ENCODE results near the gene ACAD11. TPM values are rescaled to one million over a fixed set of nuclear protein-coding genes. Genes with fewer than 3 reads are reported as not detected.
"Not testable (repeated sequence)": the region's sequence is repeated elsewhere in the genome, so short reads cannot be mapped to it uniquely, and the experiment has no call there.

ACAD11 gene
- total RNA-seq, 2 experiments from 2014 or later: 18.5 to 19.4 TPM

GRCh38 chr3:132641427-132641826 lies 18.2 kb downstream of the ACAD11 start:
- DNase-seq; H3K27ac Mint-ChIP-seq; H3K4me1 Mint-ChIP-seq; POLR2A ChIA-PET; H3K27me3 Mint-ChIP-seq; H3K9me3 Mint-ChIP-seq; H3K4me3 Mint-ChIP-seq; ATAC-seq (ENCODE audit: low read depth); H3K36me3 Mint-ChIP-seq: not testable (repeated sequence)

- ATAC-seq (ENCODE audit: low read depth): no peak
- peaks cover 15% of the 10 kb centered on the region for H3K36me3 Mint-ChIP-seq
- H3K27me3 Mint-ChIP-seq: no peaks in the 10 kb centered on the region
- peaks cover 7% of the 10 kb centered on the region for H3K4me1 Mint-ChIP-seq
- DNase-seq: no peak
- no peak overlapping the region for H3K4me3 Mint-ChIP-seq
- no peaks in the 10 kb centered on the region for H3K9me3 Mint-ChIP-seq
- H3K27ac Mint-ChIP-seq: no peak overlapping the region
- POLR2A ChIA-PET: no interaction called here
These were observed 20.9 kb downstream of the ACAD11 start for GRCh38 chr3:132638706-132639105.

- Mint-ChIP-seq H3K4me3 (no peak overlapping the region), H3K9me3 (no peaks in the 10 kb centered on the region), H3K27me3 (no peaks in the 10 kb centered on the region), H3K27ac (no peak overlapping the region), H3K4me1 (no peaks in the 10 kb centered on the region), H3K36me3 (peaks cover 15% of the 10 kb centered on the region)
- POLR2A ChIA-PET: no interaction called here
- ATAC-seq (ENCODE audit: low read depth) (no peak), DNase-seq (no peak)
These were observed 22.0 kb downstream of the ACAD11 start for GRCh38 chr3:132637590-132637989.

GRCh38 chr3:132635052-132635451 lies 24.6 kb downstream of the ACAD11 start:
- H3K27ac Mint-ChIP-seq: no peak overlapping the region
- H3K27me3 Mint-ChIP-seq: no peaks in the 10 kb centered on the region
- ATAC-seq (ENCODE audit: low read depth) (no peak), DNase-seq (no peak)
- no peak overlapping the region for H3K4me3 Mint-ChIP-seq
- POLR2A ChIA-PET: no interaction called here
- no peaks in the 10 kb centered on the region for H3K4me1 Mint-ChIP-seq
- H3K9me3 Mint-ChIP-seq: no peaks in the 10 kb centered on the region
- H3K36me3 Mint-ChIP-seq: peaks cover 15% of the 10 kb centered on the region

GRCh38 chr3:132630612-132631011 lies 29.0 kb downstream of the ACAD11 start:
- DNase-seq (no peak), ATAC-seq (ENCODE audit: low read depth) (no peak)
- H3K9me3 Mint-ChIP-seq: no peaks in the 10 kb centered on the region
- POLR2A ChIA-PET: no interaction called here
- H3K36me3 Mint-ChIP-seq: peaks cover 10% of the 10 kb centered on the region
- H3K27me3 Mint-ChIP-seq: no peaks in the 10 kb centered on the region
- no peaks in the 10 kb centered on the region for H3K4me1 Mint-ChIP-seq
- H3K4me3 Mint-ChIP-seq: no peak overlapping the region
- no peak overlapping the region for H3K27ac Mint-ChIP-seq

GRCh38 chr3:132629928-132630327 lies 29.7 kb downstream of the ACAD11 start:
- Mint-ChIP-seq H3K27me3 (no peaks in the 10 kb centered on the region), H3K4me1 (no peaks in the 10 kb centered on the region), H3K27ac (no peak overlapping the region), H3K36me3 (peaks cover 6% of the 10 kb centered on the region), H3K4me3 (no peak overlapping the region), H3K9me3 (no peaks in the 10 kb centered on the region)
- POLR2A ChIA-PET: no interaction called here
- no peak for DNase-seq
- ATAC-seq (ENCODE audit: low read depth): no peak

GRCh38 chr3:132628157-132628556 lies 31.5 kb downstream of the ACAD11 start:
- no peak overlapping the region for H3K27ac Mint-ChIP-seq
- H3K4me3 Mint-ChIP-seq: no peak overlapping the region
- H3K4me1 Mint-ChIP-seq: peaks cover 2% of the 10 kb centered on the region
- POLR2A ChIA-PET: no interaction called here
- peaks cover 8% of the 10 kb centered on the region for H3K36me3 Mint-ChIP-seq
- H3K27me3 Mint-ChIP-seq: no peaks in the 10 kb centered on the region
- no peaks in the 10 kb centered on the region for H3K9me3 Mint-ChIP-seq
- DNase-seq (no peak), ATAC-seq (ENCODE audit: low read depth) (no peak)

- Mint-ChIP-seq H3K27me3 (no peaks in the 10 kb centered on the region), H3K27ac (no peak overlapping the region), H3K4me1 (peaks cover 2% of the 10 kb centered on the region), H3K9me3 (no peaks in the 10 kb centered on the region), H3K4me3 (no peak overlapping the region), H3K36me3 (peaks cover 8% of the 10 kb centered on the region)
- DNase-seq (no peak), ATAC-seq (ENCODE audit: low read depth) (no peak)
- POLR2A ChIA-PET: no interaction called here
These were observed 32.7 kb downstream of the ACAD11 start for GRCh38 chr3:132626955-132627354.

- H3K4me3 Mint-ChIP-seq: no peak overlapping the region
- H3K4me1 Mint-ChIP-seq: peaks cover 2% of the 10 kb centered on the region
- DNase-seq (no peak), ATAC-seq (ENCODE audit: low read depth) (no peak)
- H3K9me3 Mint-ChIP-seq: no peaks in the 10 kb centered on the region
- no peak overlapping the region for H3K27ac Mint-ChIP-seq
- H3K36me3 Mint-ChIP-seq: peaks cover 12% of the 10 kb centered on the region
- POLR2A ChIA-PET: no interaction called here
- H3K27me3 Mint-ChIP-seq: no peaks in the 10 kb centered on the region
These were observed 34.0 kb downstream of the ACAD11 start for GRCh38 chr3:132625613-132626012.

- ATAC-seq (ENCODE audit: low read depth) (no peak), DNase-seq (no peak)
- POLR2A ChIA-PET: no interaction called here
- no peaks in the 10 kb centered on the region for H3K27me3 Mint-ChIP-seq
- H3K4me1 Mint-ChIP-seq: peaks cover 2% of the 10 kb centered on the region
- H3K9me3 Mint-ChIP-seq: no peaks in the 10 kb centered on the region
- H3K27ac Mint-ChIP-seq: no peak overlapping the region
- H3K4me3 Mint-ChIP-seq: no peak overlapping the region
- peaks cover 13% of the 10 kb centered on the region for H3K36me3 Mint-ChIP-seq
These were observed 34.8 kb downstream of the ACAD11 start for GRCh38 chr3:132624790-132625189.

- peaks cover 2% of the 10 kb centered on the region for H3K4me1 Mint-ChIP-seq
- ATAC-seq (ENCODE audit: low read depth): no peak
- POLR2A ChIA-PET: no interaction called here
- H3K9me3 Mint-ChIP-seq: no peaks in the 10 kb centered on the region
- no peaks in the 10 kb centered on the region for H3K27me3 Mint-ChIP-seq
- no peak for DNase-seq
- H3K27ac Mint-ChIP-seq: no peak overlapping the region
- no peak overlapping the region for H3K4me3 Mint-ChIP-seq
- H3K36me3 Mint-ChIP-seq: peaks cover 13% of the 10 kb centered on the region
These were observed 36.0 kb downstream of the ACAD11 start for GRCh38 chr3:132623646-132624045.

- ATAC-seq (ENCODE audit: low read depth) (no peak), DNase-seq (no peak)
- Mint-ChIP-seq H3K4me3 (no peak overlapping the region), H3K27me3 (no peaks in the 10 kb centered on the region), H3K4me1 (peaks cover 2% of the 10 kb centered on the region), H3K9me3 (no peaks in the 10 kb centered on the region), H3K27ac (no peak overlapping the region), H3K36me3 (peaks cover 13% of the 10 kb centered on the region)
- POLR2A ChIA-PET: no interaction called here
These were observed 36.8 kb downstream of the ACAD11 start for GRCh38 chr3:132622761-132623160.

GRCh38 chr3:132622148-132622547 lies 37.5 kb downstream of the ACAD11 start:
- Mint-ChIP-seq H3K36me3 (peaks cover 17% of the 10 kb centered on the region), H3K4me1 (peaks cover 2% of the 10 kb centered on the region), H3K27ac (no peak overlapping the region), H3K4me3 (no peak overlapping the region), H3K27me3 (no peaks in the 10 kb centered on the region), H3K9me3 (no peaks in the 10 kb centered on the region)
- no peak for ATAC-seq (ENCODE audit: low read depth)
- POLR2A ChIA-PET: no interaction called here
- no peak for DNase-seq

GRCh38 chr3:132616780-132617179 lies 42.8 kb downstream of the ACAD11 start:
- Mint-ChIP-seq H3K27ac (no peak overlapping the region), H3K4me3 (no peak overlapping the region), H3K27me3 (no peaks in the 10 kb centered on the region), H3K4me1 (no peaks in the 10 kb centered on the region), H3K9me3 (peaks cover 5% of the 10 kb centered on the region), H3K36me3 (peaks cover 32% of the 10 kb centered on the region)
- POLR2A ChIA-PET: no interaction called here
- no peak for DNase-seq
- ATAC-seq (ENCODE audit: low read depth): no peak

- ATAC-seq (ENCODE audit: low read depth) (no peak), DNase-seq (no peak)
- Mint-ChIP-seq H3K27me3 (no peaks in the 10 kb centered on the region), H3K4me3 (no peak overlapping the region), H3K27ac (no peak overlapping the region), H3K9me3 (peaks cover 7% of the 10 kb centered on the region), H3K4me1 (no peaks in the 10 kb centered on the region), H3K36me3 (peaks cover 36% of the 10 kb centered on the region)
- POLR2A ChIA-PET: no interaction called here
These were observed 43.7 kb downstream of the ACAD11 start for GRCh38 chr3:132615881-132616280.
